GM12878 (cell line): ENCODE results near the gene UBE2E2. TPM values are rescaled to one million over a fixed set of nuclear protein-coding genes. Genes with fewer than 3 reads are reported as not detected.

Source experiments
- BACH1 ChIP-seq: fragments of 450-650 bp; IDR thresholded peaks from 2 replicates; pipeline ENCODE4 v1.6.1; 2017; ENCODE audit warnings: mild to moderate bottlenecking, borderline replicate concordance
- CHD4 ChIP-seq: fragments of 200-600 bp; sonication (generic); IDR thresholded peaks from 2 replicates; pipeline ENCODE4 v1.6.1; 2016; ENCODE audit warnings: mild to moderate bottlenecking
- EP300 ChIP-seq, 2 experiments: fragments of 150-350 bp in 1 of 2; IDR thresholded peaks; 2 replicates each; pipeline ENCODE4 v1.6.1; 2011 to 2012; ENCODE audit warnings: low read depth in 2 of 2, low read length in 2 of 2, borderline replicate concordance in 1 of 2, improper control_type of control experiment in 1 of 2, inconsistent platforms in 1 of 2; ENCODE audit not compliant: control insufficient read depth in 1 of 2
- EZH2 ChIP-seq: IDR thresholded peaks from 2 replicates; pipeline ENCODE4 v1.6.1; 2012; ENCODE audit warnings: low read depth, mild to moderate bottlenecking, control low read depth, inconsistent platforms, low read length, borderline replicate concordance; ENCODE audit not compliant: control insufficient read depth
- GATAD2B ChIP-seq: fragments of 450-650 bp; conservative IDR thresholded peaks from 2 replicates; pipeline ENCODE4 v1.6.1; 2017; ENCODE audit warnings: low read depth, mild to moderate bottlenecking, moderate library complexity
- IKZF1 ChIP-seq: fragments of 450-650 bp; conservative IDR thresholded peaks from 2 replicates; pipeline ENCODE4 v1.6.1; 2017; ENCODE audit warnings: antibody characterized with exemption, mild to moderate bottlenecking
- IKZF2 ChIP-seq, 2 experiments: fragments of 450-650 bp; IDR thresholded peaks; 2 replicates each; pipeline ENCODE4 v1.6.1; 2017; ENCODE audit warnings: mild to moderate bottlenecking in 2 of 2, moderate library complexity in 2 of 2
- KAT2A ChIP-seq: conservative IDR thresholded peaks from 2 replicates; pipeline ENCODE4 v1.6.1; 2011; ENCODE audit warnings: low read depth, low read length; ENCODE audit not compliant: control insufficient read depth
- MYB ChIP-seq: fragments of 150-350 bp; IDR thresholded peaks from 2 replicates; pipeline ENCODE4 v1.6.1; 2014; ENCODE audit warnings: mild to moderate bottlenecking, low read depth, low read length, borderline replicate concordance
- NR2F1 ChIP-seq: fragments of 450-650 bp; conservative IDR thresholded peaks from 2 replicates; pipeline ENCODE4 v1.6.1; 2017; ENCODE audit warnings: mild to moderate bottlenecking
- PAX5 ChIP-seq: IDR thresholded peaks from 2 replicates; pipeline ENCODE4 v1.6.1; 2011; ENCODE audit warnings: low read depth, low read length, borderline replicate concordance
- PAX8 ChIP-seq: fragments of 450-650 bp; IDR thresholded peaks from 2 replicates; pipeline ENCODE4 v1.6.1; 2017; ENCODE audit warnings: mild to moderate bottlenecking, moderate library complexity
- RELA ChIP-seq: fragments of 450-650 bp; IDR thresholded peaks from 2 replicates; pipeline ENCODE4 v1.8.0; 2014; ENCODE audit warnings: borderline replicate concordance; ENCODE audit not compliant: partially characterized antibody
- RFX5 ChIP-seq: IDR thresholded peaks from 2 replicates; pipeline ENCODE4 v1.6.1; 2011; ENCODE audit warnings: low read depth, low read length, improper control_type of control experiment
- SP1 ChIP-seq: IDR thresholded peaks from one replicate; pipeline ENCODE4 v1.6.1; 2011; ENCODE audit warnings: low read depth, low read length
- STAT1 ChIP-seq: fragments of 450-650 bp; conservative IDR thresholded peaks from 2 replicates; pipeline ENCODE4 v1.6.1; 2014; ENCODE audit warnings: antibody characterized with exemption, mild to moderate bottlenecking
- STAT3 ChIP-seq: IDR thresholded peaks from 2 replicates; pipeline ENCODE4 v1.6.1; 2011; ENCODE audit warnings: low read depth, low read length, improper control_type of control experiment
- SUPT20H ChIP-seq: IDR thresholded peaks from 2 replicates; pipeline ENCODE4 v1.6.1; 2011; ENCODE audit warnings: low read depth, mild to moderate bottlenecking, low read length, moderate library complexity, borderline replicate concordance; ENCODE audit not compliant: control insufficient read depth
- ZBED1 ChIP-seq: IDR thresholded peaks from 2 replicates; pipeline ENCODE4 v1.6.1; 2016; ENCODE audit warnings: borderline replicate concordance
- ZNF217 ChIP-seq: fragments of 450-650 bp; IDR thresholded peaks from 2 replicates; pipeline ENCODE4 v1.6.1; 2017; ENCODE audit warnings: antibody characterized with exemption, mild to moderate bottlenecking
- ZSCAN29 ChIP-seq: fragments of 450-650 bp; IDR thresholded peaks from 2 replicates; pipeline ENCODE4 v1.6.1; 2017; ENCODE audit warnings: mild to moderate bottlenecking, moderate library complexity
- polyA plus RNA-seq, 11 experiments: library from polyadenylated mRNA; depleted of rRNA in 4 of 11; unstranded in 6 of 11; stranded (reverse) in 5 of 11; fragments of >200 nt; fragmentation: Nextera tagmentation in 4 of 11; fragmentation: Illumina TruSeq in 1 of 11; extraction: Ambion mirVana in 4 of 11; extraction: Trizol in 1 of 11; gene quantifications; 1 replicate in 1 of 11; 2 replicates in 10 of 11; pipeline versions ENCODE4 v1.2.1 to v1.2.3, GENCODE V29; 2011 to 2016; ENCODE audit warnings: inconsistent platforms in 2 of 11, missing spikeins in 2 of 11, low read depth in 1 of 11
- total RNA-seq, 4 experiments: library from RNA; depleted of rRNA in 3 of 4; stranded (reverse); fragments of >200 nt in 3 of 4; fragmentation: Illumina TruSeq in 1 of 4; extraction: Trizol in 1 of 4; gene quantifications; 2 replicates each; pipeline versions ENCODE4 v1.2.1 to v1.2.3, GENCODE V29; 2013 to 2021
- TF ChIP-seq, protein P1 (sequence below): IDR thresholded peaks from 2 replicates; pipeline ENCODE4 v1.6.1; 2011; ENCODE audit warnings: mild to moderate bottlenecking, low read depth, low read length, moderate library complexity; ENCODE audit not compliant: insufficient replicate concordance

UBE2E2 gene
- total and polyA plus RNA-seq, 10 of the 15 experiments (the other 5 are each of a cell fraction or from before 2014, with no cell fraction given): 8.7 to 71.0 (median 36.4) TPM

- TF ChIP-seq EZH2 (no peak), EP300 (IDR thresholded peaks at IDR 0.05; ENCODE audit: borderline replicate concordance in 1 of 2, control insufficient read depth in 1 of 2, low read depth in 2 of 2, low read length in 2 of 2) (peak in 1 of 2 experiments; percentile 83; a peak in 3 of 4 replicates), ZSCAN29 (peak; percentile 87), PAX8 (no peak), NR2F1 (peak; percentile 52; the same call in 1 of the 2 replicates), RFX5 (no peak), KAT2A (no peak), IKZF1 (peak; percentile 73; the same call in 1 of the 2 replicates), SP1 (peak; percentile 27), IKZF2 (IDR thresholded peaks at IDR 0.05) (peak; percentile 67 to 70; a peak in 2 of 4 replicates), STAT3 (no peak), MYB (no peak), SUPT20H (no peak), ZBED1 (peak; percentile 60; the same call in 1 of the 2 replicates), BACH1 (peak; percentile 49; the same call in 1 of the 2 replicates), GATAD2B (peak; percentile 65; the same call in 1 of the 2 replicates), RELA (no peak), CHD4 (no peak), ZNF217 (peak; percentile 62; the same call in 1 of the 2 replicates), PAX5 (no peak), STAT1 (no peak)
- TF ChIP-seq, protein P1, sequence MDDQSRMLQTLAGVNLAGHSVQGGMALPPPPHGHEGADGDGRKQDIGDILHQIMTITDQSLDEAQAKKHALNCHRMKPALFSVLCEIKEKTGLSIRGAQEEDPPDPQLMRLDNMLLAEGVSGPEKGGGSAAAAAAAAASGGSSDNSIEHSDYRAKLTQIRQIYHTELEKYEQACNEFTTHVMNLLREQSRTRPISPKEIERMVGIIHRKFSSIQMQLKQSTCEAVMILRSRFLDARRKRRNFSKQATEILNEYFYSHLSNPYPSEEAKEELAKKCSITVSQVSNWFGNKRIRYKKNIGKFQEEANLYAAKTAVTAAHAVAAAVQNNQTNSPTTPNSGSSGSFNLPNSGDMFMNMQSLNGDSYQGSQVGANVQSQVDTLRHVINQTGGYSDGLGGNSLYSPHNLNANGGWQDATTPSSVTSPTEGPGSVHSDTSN: no peak
Measured at GRCh38 chr3:23590424-23591273, 387.5 kb downstream of the UBE2E2 start (continued).
